NCI-H2107 treated with DMSO at 0.1 percent for 48 hours (cell line): Measurements from ENCODE around the gene TSNAX.

Experiments used
- DNase-seq: peaks from one replicate; lab custom pipeline; 2025; ENCODE audit not compliant: unreplicated experiment; lab: John Stamatoyannopoulos, UW

The TSNAX gene

GRCh38 chr1:231518485-231519034, 9.9 kb upstream of the TSNAX start:
- peak; percentile 92 for DNase-seq

GRCh38 chr1:231519166-231519565, 9.3 kb upstream of the TSNAX start:
- DNase-seq: no peak

GRCh38 chr1:231522038-231522437, 6.4 kb upstream of the TSNAX start:
- no peak for DNase-seq

- no peak for DNase-seq
Observed at GRCh38 chr1:231522931-231523642, 5.4 kb upstream of the TSNAX start.

- no peak for DNase-seq
Observed at GRCh38 chr1:231523816-231524215, 4.7 kb upstream of the TSNAX start.

GRCh38 chr1:231526536-231526935, 1.9 kb upstream of the TSNAX start:
- no peak for DNase-seq

- no peak for DNase-seq
Observed at GRCh38 chr1:231527586-231528171, 790 bp upstream of the TSNAX start.

- no peak for DNase-seq
Observed at GRCh38 chr1:231533240-231533639, 4.8 kb downstream of the TSNAX start.

- DNase-seq: peak; percentile 97
Observed at GRCh38 chr1:231534703-231535159, 6.3 kb downstream of the TSNAX start.

- no peak for DNase-seq
Observed at GRCh38 chr1:231536099-231536498, 7.6 kb downstream of the TSNAX start.

GRCh38 chr1:231540847-231541246, 12.4 kb downstream of the TSNAX start:
- DNase-seq: no peak

- no peak for DNase-seq
Observed at GRCh38 chr1:231541842-231542241, 13.4 kb downstream of the TSNAX start.

GRCh38 chr1:231544943-231545592, 16.6 kb downstream of the TSNAX start:
- DNase-seq: no peak

- no peak for DNase-seq
Observed at GRCh38 chr1:231546693-231547092, 18.2 kb downstream of the TSNAX start.

GRCh38 chr1:231549733-231550447, 21.4 kb downstream of the TSNAX start:
- no peak for DNase-seq

GRCh38 chr1:231550448-231550781, 21.9 kb downstream of the TSNAX start:
- no peak for DNase-seq

GRCh38 chr1:231553320-231553719, 24.9 kb downstream of the TSNAX start:
- DNase-seq: no peak

- DNase-seq: no peak
Observed at GRCh38 chr1:231554969-231555368, 26.5 kb downstream of the TSNAX start.

- no peak for DNase-seq
Observed at GRCh38 chr1:231557411-231557810, 28.9 kb downstream of the TSNAX start.

- DNase-seq: peak; percentile 29
Observed at GRCh38 chr1:231557898-231558707, 29.6 kb downstream of the TSNAX start.
